ENCODE results near the gene ELN.
"Not testable (repeated sequence)": the region's sequence is repeated elsewhere in the genome, so short reads cannot be mapped to it uniquely, and the experiment has no call there.

Gene ELN

DNA sequence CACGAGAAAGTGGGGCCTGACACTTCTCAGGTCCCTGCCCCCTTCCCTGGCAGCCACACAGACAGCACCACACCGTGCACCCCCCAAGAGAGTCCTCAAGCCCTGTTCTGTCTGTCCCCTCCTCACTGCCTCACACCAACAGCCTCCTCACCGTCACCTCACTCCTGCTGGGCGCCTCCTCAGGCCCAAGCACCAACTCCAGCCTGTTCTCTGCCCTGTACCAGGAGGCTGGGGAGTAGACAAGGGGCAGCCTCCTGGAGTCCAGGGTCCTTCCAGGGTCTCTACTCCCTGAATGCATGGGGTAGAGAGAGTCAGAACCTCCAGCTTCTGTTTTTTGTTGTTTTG is 26.9 kb upstream of the ELN start:
- DNase-seq: no peak

DNA sequence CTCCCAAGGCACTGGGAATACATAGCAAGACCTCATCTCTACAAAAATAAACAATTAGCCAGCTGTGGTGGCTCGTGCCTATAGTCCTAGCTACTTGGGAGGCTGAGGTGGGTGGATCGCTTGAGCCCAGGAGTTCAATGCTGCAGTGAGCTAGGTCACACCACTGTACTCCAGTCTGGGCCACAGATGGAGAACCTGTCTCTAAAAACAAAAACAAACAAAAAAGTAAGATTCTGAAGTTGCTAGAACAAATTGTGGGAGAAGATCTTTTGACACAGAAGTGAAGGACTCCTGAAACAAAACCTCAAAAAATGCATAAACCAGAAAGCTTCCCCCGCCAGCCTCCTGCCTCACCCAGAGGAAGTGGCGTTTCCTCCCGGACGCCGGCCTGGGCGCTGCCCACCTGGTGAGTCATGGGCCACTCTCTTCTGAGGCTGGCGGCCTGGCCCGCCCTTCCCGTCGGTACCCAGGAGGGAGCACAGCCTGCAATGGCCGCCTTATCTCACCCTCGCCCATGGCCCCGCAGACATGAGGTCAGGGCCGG is 25.4 kb upstream of the ELN start:
- no peak for DNase-seq

DNA sequence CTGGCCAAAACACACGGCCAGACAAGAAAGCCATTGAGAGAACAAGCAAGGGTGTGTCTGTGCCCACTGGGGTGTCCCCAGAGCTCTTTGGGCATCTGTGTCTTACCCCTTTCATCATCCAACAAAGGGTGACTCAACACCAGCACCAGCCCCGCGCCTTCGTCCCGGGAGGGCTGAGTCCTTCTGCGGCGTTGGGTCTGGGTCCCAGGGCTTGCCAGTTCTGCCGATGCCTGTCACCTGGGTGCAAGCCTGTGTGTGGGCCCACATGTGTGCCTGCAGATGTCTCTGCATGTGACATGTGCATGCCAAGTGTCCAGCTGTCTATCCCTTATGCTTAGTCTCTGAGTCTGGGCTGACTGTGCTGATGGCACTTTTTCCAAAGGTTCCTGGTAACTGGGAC is 24.4 kb upstream of the ELN start:
- DNase-seq: no peak

DNA sequence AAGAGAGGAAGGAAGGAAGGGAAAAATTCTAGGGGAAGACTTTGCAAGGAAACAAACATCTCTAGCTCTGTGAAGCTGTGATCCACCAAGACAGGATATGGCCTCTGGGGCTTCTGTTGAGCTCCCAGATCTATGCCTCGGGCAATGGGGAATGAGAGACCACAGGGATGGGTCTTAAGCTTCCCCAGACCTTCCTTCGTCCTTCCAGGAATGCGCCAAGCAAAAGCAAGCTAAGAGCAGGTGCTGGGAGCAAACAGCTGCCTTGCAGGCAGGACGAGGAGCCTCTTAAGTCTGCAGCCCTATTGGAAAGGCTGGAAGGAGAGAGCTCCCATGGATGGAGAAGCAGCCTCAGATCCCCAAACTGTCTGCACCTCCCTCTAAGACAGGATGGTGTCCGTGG is 21.9 kb upstream of the ELN start:
- DNase-seq: no peak

DNA sequence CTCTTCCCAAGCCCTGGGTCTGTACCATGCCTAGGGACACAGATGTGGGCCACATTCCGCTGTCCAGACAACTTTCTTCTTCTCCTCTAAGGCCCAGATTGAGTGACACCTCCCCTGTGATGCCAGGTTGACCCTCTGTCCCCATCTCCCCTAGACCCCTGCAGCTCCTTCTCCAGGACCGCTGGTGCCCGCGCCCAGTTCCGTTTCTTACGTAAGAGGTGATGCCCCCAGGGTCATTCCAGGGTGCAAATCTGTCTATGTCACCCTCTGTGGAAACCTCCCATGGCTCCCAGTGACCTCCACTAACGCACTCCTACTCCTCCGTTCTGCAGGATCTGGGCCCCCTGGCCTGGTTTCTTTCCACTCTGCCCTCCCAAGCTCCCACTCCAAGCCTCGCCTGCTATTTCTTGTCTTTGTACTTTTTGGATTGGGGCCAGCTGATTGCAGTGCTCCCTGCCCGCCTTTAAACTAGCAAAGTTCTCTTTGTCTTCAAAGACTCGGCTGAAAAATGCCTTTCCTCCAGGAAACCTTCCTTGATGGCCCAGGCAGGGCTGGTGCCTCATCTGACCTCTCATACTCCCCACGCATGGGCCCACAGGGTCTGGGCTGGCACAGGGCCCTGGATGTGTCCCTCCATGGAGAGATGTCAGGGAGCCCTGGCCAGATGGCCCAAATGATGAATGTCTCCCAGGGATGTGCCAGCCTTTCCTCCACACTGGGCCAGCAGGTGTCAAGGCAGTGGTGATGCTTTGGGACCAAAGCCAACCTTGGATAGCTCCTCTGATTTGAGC is 21.3 kb upstream of the ELN start:
- DNase-seq: no peak

DNA sequence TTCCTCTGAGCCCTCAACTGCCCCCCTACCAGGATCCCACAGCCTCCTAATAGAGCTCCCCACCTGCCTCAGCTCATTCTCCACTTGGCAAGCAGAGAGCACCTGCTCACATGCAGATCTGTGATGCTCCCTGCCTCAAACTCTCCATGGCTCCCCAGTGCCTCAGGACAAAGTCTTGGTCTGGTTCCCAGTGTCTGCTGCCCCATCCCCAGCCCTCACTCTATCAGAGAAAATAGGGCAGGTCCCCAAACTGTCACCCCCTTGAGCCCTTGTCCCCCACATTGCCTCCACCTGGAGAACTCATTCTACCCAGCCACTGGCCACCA is 20.8 kb upstream of the ELN start:
- no peak for DNase-seq

DNA sequence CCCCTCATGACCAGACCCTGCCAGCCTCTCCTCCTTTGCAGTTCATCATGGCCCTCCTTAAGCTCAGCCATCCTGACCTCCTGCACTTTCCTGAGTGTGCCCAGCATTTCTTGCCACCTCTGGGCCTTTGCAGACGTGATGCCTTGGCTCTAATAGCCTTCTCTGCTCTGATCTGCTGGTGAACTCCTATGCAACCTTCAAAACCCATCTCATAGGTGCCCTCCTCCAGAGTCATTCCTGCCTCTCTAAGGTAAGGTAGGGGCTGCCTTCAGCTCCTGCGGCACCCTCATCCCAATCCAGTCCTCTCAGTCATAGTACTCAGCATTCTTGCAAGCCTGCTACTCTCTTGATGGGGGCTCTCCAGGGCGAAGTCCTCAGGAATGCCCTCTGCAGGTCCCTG is 19.3 kb upstream of the ELN start:
- DNase-seq: no peak

DNA sequence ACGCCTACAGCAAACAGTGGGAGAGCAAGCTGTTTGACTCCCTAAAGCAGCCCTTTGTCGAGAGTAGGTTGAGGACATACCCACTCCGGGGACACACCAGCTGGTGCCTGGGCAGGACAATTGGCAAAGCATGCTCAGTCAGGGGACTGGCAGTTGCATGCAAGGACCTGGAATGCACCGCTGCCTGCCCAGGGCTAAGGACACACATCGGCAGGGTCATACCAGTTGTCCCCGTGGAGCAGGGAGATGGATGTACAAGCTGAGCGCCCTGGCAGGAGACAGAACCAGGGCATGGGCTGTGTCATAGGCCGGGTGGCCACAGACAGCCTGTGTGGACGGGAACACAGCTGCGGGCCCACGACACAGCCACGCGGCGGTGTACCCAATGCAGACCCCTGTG is 18.3 kb upstream of the ELN start:
- DNase-seq: no peak

DNA sequence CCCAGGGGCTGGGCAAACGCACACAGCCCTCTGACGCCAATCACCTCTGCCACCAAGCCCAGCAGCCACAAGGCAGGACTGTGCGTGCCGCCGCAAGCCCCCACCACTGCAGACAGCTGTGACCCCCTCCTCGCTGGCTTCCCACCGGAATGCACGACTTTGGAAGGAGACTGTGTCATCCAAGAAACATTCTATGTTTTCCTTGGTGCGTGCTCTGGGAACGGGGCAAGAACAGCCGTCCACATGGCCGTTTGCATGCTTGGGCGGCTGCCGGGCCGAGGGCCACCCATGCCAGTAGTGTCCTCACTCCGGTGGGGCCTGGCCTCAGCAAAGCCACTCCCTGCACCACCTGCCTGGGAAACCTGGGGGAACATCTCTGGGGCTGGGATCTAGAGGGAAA is 17.6 kb upstream of the ELN start:
- DNase-seq: no peak

DNA sequence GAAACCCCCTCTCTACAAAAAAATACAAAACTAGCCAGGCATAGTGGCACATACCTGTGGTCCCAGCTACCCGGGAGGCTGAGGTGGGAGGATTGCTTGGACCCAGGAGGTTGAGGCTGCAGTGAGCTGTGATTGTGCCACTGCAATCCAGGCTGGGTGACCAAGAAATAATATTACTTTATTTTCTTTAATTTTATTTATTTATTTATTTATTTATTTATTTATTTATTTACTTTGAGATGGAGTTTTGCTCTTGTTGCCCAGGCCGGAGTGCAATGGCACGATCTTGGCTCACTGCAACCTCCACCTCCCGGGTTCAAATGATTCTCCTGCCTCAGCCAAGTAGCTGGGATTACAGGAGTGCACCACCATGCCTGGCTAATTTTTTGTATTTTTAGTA is 16.6 kb upstream of the ELN start:
- DNase-seq: not testable (repeated sequence)

DNA sequence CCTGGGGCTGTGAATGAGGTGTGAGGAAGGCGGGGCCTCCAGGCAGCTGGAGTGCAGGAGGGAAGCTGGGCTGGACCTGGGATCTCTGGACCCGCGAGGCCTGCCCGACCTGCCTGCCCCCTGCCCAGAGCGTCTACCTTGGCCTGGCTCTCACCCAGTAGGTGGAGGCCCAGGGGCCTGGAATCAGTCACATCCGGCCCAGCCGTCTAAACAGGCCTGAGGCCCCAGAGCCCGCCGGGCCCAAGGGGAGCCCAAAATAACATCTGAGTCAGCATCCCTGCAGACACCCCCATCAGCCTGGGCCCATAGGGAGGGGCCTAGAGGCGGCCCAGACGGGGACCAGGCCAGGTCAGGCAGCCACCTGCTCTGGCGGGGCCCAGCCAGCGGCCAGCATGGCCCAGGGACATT is 15.1 kb upstream of the ELN start:
- DNase-seq: no peak

DNA sequence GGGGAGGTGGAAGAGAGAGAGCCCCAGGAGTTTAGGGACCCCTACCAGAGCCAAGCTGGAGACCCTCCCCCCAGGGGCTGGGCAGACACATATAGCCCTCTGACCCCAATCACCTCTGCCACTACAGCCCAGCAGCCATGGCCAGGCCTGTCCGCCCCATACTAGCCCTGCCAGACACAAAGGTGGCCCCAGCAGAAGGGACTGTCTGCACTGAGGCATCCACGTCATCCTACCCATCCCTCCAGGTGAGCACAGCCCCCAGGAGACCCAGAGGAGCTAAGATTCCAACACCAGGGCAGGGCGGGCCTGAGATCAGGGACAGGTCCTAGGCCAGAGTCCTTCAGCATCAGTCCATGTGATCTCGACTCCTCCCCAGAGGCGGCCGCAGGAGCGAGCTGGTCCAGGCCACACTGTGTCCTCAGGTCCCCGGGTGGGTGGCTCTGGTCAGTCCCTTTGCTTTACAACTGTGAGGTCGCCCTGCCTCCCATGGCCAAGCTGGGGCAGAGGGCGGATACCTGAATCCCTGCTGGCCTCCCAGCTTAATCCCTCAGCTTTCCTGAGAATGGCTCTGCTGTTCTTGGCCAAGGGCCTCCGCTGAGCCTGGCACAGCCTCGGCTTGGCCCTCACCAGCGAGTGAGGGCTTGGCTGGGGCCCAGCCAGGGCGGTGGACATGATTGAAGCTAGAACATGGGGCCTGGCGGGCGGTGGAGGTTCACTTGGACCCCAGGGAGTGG is 14.3 kb upstream of the ELN start:
- DNase-seq: no peak

DNA sequence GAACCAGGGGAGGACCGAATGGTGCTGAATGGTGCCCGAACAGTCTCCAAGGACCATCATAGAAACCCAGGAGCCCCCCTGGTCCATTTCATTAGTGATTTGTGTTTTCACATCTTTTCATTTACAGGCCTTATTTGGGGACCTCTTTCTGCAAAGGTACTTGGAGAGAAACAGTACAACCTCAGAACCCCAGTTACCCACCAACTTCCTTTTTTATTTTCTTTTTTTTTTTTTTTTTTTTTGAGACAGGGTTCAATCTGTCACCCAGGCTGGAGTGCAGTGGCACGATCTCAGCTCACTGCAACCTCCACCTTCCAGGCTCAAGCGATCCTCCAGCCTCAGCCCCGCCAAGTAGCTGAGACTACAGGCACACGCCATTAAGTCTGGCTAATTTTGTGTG is 13.0 kb upstream of the ELN start:
- DNase-seq: no peak

DNA sequence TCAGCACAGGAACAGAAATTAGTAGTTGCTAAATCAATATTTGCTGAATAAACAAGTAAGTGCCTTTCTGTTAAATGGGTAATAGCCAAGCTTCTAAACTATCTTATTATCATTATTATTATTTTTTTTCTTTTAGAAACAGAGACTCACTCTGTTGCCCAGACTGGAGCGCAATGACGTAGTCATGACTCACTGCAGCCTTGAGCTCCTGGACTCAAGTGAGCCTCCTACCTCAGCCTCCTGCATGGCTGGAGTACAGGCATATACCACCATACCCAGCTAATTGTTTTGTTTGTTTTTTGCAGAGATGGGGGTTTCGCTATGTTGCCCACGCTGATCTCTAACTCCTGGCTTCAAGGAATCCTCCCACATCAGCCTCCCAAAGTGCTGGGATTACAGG is 12.3 kb upstream of the ELN start:
- DNase-seq: no peak

DNA sequence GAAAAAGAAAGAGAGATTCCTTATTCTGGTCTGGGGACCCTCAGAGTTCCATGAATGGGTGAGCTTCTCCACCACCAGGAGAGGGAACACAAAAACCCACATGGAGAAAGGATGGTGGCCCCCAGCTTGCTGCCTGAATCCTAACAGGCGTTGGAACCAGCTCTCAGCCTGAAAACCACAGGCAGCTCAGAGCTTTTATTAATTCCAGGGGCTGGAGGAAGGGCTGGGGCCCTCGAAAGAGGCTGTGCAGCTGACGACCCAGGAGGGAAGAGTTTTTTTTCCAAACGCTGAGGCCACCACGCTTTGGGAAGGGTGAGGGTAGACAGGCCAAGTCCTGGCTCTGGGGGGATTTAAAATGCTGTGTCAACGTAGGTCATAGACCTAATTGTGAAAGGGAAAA is 10.8 kb upstream of the ELN start:
- DNase-seq: no peak

DNA sequence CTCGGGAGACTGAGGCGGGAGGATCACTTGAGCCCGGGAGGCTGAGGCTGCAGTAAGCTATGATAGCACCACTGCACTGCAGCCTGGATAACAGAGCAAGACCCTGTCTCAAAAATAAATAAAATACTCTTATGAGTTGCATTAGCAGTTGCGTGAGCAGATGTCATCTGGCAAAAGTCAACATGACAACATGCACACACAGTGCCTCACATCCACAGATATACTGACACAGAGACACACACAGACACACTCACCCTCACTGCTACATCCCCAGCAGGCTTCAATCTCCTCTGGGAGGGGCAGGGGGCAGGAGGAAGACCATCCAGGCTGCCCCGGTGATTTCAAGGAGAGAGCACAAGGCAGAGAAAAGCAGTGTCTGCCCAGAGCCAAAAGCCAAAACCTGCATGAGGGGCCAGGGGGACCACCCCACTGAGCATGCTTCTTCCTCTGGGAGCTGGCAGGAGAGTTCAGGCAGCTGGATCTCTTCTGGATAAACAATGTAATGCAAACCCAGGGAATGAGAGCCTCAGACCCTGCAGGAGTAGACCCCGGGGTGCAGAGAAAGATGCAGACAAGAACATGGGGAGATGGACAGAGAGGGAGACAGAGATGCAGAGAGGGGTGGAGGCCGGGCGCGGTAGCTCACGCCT is 9.6 kb upstream of the ELN start:
- DNase-seq: no peak

DNA sequence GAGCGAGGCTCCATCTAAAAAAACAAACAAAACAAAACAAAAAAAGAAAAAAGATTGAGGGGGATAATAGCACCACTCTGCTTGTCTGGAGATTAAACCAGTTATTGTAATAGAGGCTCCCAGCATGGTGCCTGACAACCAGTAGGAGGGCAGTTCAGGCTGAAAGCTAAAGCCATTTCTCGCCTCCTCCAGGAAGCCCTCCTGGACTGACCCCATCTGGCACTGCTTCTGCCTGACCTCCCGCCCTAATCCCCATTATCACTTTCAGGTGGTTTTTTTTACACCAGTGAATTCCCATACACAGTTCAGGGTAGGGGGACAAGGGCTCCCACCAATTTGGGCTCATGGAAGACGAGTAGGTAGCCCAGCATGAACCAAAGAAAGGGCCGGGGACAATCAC is 8.8 kb upstream of the ELN start:
- DNase-seq: no peak

DNA sequence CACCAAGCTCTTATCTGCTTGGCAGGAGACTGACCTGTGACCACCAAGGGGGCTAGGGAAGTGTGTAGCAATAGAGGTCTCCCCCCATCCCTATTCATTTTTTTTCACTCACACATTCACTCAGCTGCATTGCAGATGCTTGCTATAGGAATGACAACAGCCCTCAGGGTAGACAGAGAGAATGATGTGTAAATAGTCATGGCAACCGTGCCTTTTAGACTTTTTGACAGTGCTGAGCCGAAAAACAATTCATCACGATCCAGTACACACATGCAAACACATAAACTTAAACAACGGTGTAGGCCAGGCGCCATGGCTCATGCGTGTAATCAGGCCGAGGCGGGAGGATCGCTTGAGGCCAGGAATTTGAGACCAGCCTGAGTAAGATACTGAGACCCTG is 7.6 kb upstream of the ELN start:
- no peak for DNase-seq

DNA sequence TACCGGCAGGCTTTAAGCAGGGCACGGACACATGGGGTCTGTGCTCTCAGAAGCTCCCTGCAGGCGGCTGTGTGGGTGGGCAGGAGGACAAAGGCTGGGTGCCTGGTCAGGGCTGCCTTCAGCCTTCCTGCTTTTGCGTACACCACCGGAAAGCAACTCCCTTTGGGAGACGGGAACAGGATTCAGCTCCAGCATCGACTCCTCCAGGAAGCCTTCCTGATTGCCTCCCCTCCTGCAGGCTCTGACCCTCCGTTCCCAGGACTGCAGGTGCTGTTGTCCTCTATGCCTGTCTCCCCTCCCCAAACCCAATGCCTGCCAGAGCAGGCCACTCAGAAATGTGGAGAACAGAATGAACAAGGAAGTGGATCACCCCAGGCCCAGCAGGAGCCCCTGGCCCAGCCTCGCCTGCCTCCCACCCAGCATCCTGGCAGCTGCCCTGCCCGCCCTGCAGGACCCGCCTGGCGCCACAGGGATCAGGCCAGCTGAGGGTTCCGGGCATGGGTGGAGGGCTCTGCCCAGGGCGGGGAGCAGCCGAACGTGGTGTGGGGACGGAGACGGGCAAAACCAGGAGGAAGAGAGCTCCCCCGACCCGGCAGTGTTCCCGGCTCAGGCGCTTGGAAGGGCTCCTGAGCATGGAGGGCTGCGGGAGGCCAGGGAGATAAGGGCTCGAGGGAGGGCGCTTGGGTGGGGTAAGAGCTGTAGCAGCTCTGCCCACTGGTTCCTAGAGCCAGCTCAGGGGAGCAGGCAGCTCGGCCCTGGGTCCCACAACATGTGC is 6.2 kb upstream of the ELN start:
- DNase-seq: no peak

DNA sequence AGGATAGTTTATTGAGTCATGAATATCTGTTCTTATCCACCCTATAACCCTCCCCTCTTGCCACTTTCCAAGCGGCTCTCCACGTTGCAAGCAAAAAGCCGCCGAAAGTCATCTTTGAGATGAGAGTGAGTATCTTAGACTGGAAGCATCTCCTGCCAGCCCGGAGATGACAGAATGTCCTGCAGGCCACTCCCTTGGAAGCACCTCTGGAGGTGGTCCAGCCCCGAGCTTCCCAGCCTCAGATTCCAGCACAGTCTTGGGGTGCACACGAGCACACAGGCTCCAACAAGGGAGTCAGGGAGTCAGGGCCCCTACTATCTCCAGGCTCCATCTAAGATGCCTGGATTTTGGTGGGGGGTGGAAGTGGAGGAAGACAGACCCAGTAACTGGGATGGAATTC is 5.5 kb upstream of the ELN start:
- no peak for DNase-seq

DNA sequence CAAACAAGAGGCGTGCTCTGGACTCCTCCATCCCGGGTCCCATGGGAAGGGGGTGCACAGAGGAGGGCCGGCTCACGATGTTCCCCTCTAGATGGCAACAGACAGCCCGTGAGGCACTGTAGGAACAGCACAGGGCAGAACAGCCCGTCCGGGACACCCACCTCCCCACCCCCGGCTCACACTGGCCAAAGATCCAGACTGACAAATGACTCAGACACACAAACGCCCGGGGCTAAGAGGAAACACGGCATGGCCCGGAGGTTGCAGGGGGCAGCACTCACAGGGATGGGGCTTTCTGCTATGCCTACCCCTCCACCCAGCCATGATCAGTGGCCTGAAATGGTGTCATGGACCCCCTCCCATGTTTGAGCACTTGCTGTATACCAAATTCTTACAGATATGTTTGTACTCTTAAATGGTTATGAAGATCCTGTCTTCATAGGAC is 4.9 kb upstream of the ELN start:
- no peak for DNase-seq

DNA sequence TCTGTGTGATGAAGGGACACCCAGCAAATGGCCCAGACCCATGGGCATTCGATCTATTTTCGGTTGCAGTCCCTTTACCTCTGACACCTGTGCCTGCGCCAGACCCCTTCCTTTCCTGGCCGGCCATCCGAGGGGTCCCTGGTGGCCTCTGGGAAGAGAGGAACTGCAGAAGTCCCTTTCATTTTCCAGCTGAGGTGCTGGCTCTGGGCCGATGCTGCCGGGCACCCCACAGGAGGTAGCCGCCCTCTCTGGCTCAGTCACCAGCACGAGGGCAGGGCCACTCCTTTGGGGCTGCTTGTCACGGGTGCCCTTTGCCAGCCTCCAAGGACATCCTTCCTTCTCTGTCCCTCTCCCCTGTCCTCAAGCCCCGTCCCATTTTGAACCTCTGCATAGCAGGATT is 4.2 kb upstream of the ELN start:
- no peak for DNase-seq

DNA sequence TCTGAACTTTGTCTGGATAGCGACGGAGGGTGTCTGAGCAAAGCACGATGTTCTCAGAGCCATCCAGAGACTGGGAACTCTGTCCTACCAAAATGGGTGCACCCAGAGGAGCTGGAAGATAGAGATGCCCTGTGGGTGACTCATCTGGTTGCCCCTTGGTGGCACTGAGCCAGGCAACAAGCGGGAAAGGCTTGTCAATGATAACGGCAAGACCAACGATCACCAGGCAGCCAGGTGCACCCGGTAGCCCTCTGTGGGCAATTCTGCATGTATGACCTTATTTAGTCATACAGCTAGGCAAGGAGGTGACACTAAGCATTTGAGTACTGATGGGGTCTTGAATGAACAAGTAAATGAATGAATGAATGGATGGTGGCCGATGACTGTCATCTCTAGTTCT is 2.8 kb upstream of the ELN start:
- DNase-seq: no peak

Measured in stimulated activated CD4-positive, alpha-beta T cell treated with anti-CD3 and anti-CD28 coated beads, Interleukin-2, amount 100 ng/mL, for 48 hours (primary cell).